CD4-positive, alpha-beta memory T cell (primary cell): ENCODE measurements around the gene AXIN1. TPM values are rescaled to one million over a fixed set of nuclear protein-coding genes. Genes with fewer than 3 reads are reported as not detected.
A peak's percentile ranks its signal among the peaks of the same experiment; 100 is the strongest.

Source experiments
- CTCF ChIA-PET: fragments of 350-600 bp; sonication (Branson Sonifier 250); formaldehyde crosslinking; loops from one replicate; lab custom pipeline; 2021; ENCODE audit warnings: inconsistent platforms; ENCODE audit not compliant: partially characterized antibody; lab: Charles Lee
- POLR2A ChIA-PET: fragments of 350-600 bp; sonication (Branson Sonifier 250); formaldehyde crosslinking; loops from one replicate; lab custom pipeline; 2021; ENCODE audit not compliant: partially characterized antibody; lab: Charles Lee
- DNase-seq, 5 donors: peaks; one replicate each; pipeline versions ENCODE4 v3.0.0 to v3.0.0-alpha.2; 2020 to 2022; ENCODE audit warnings: mixed read lengths in 1 of 5
- H3K27ac ChIP-seq: one replicate; pipeline ENCODE4 v1.7.0; 2013; ENCODE audit warnings: low read depth, low read length
- H3K27me3 ChIP-seq: 2 replicates; pipeline ENCODE4 v1.7.0; 2013; ENCODE audit warnings: mild to moderate bottlenecking, low read length, moderate library complexity; ENCODE audit not compliant: insufficient read depth
- H3K36me3 ChIP-seq: 2 replicates; pipeline ENCODE4 v1.7.0; 2013; ENCODE audit warnings: mild to moderate bottlenecking, low read length, moderate library complexity; ENCODE audit not compliant: insufficient read depth
- H3K4me1 ChIP-seq: 2 replicates; pipeline ENCODE4 v1.7.0; 2013; ENCODE audit warnings: mild to moderate bottlenecking, low read length, moderate library complexity; ENCODE audit not compliant: insufficient read depth
- H3K4me3 ChIP-seq, 2 donors: one replicate each; pipeline ENCODE4 v1.7.0; 2013; ENCODE audit warnings: low read length in 2 of 2, mild to moderate bottlenecking in 1 of 2
- H3K9me3 ChIP-seq, 2 donors: one replicate each; pipeline ENCODE4 v1.7.0; 2013; ENCODE audit warnings: low read length in 2 of 2, control low read depth in 1 of 2; ENCODE audit not compliant: control insufficient read depth in 1 of 2
- H3K27ac Mint-ChIP-seq, 7 donors: one replicate each; pipeline ENCODE4 v1.8.0; 2020 to 2021; ENCODE audit warnings: mixed read lengths in 7 of 7, mild to moderate bottlenecking in 6 of 7, inconsistent platforms in 3 of 7, moderate library complexity in 3 of 7
- H3K27me3 Mint-ChIP-seq, 2 donors: one replicate each; pipeline ENCODE4 v1.8.0; 2020 to 2021; ENCODE audit warnings: mixed read lengths in 2 of 2
- H3K36me3 Mint-ChIP-seq, 2 donors: one replicate each; pipeline ENCODE4 v1.8.0; 2020 to 2021; ENCODE audit warnings: mixed read lengths in 2 of 2, inconsistent platforms in 1 of 2, mild to moderate bottlenecking in 1 of 2
- H3K4me1 Mint-ChIP-seq, 4 donors: one replicate each; pipeline ENCODE4 v1.8.0; 2020 to 2021; ENCODE audit warnings: mixed read lengths in 4 of 4, mild to moderate bottlenecking in 1 of 4
- H3K4me3 Mint-ChIP-seq, 8 donors: one replicate each; pipeline ENCODE4 v1.8.0; 2020 to 2021; ENCODE audit warnings: mixed read lengths in 8 of 8, mild to moderate bottlenecking in 7 of 8, moderate library complexity in 6 of 8, inconsistent platforms in 3 of 8
- H3K9me3 Mint-ChIP-seq, 8 donors: one replicate each; pipeline ENCODE4 v1.8.0; 2020 to 2021; ENCODE audit warnings: mixed read lengths in 8 of 8, mild to moderate bottlenecking in 5 of 8, inconsistent platforms in 3 of 8, moderate library complexity in 1 of 8
- intact Hi-C: fragments of 100-400 bp; cut with micrococcal nuclease; formaldehyde crosslinking; loops from one replicate; pipeline ENCODE4 v1.15.1; 2023
- polyA plus RNA-seq, 2 donors: library from polyadenylated mRNA; unstranded; fragments of 300-500 nt; fragmentation: Illumina TruSeq; gene quantifications; one replicate each; pipeline ENCODE4 v1.2.3, GENCODE V29; 2021
- total RNA-seq, 2 experiments: library from RNA; stranded (reverse); gene quantifications; one replicate each; pipeline ENCODE4 v1.2.3, GENCODE V29; 2021

The AXIN1 gene
- total and polyA plus RNA-seq, 4 experiments from 2014 or later: 0.67 to 43.0 (median 23.2) TPM

- Histone ChIP-seq H3K9me3 (no peaks in the 10 kb centered on the region), H3K27me3 (no peaks in the 10 kb centered on the region), H3K27ac (no peak overlapping the region), H3K4me3 (no peak overlapping the region), H3K36me3 (peaks cover 41% of the 10 kb centered on the region), H3K4me1 (no peaks in the 10 kb centered on the region)
- H3K36me3 Mint-ChIP-seq: peaks cover 13 to 47% of the 10 kb centered on the region in 2 donors
- intact Hi-C loops: no loop called here
- no peak overlapping the region for H3K27ac Mint-ChIP-seq
- H3K4me3 Mint-ChIP-seq: peak overlapping the region in 1 of 8 donors; percentile 48
- ChIA-PET POLR2A (no interaction called here), CTCF (interaction anchor here (0.7 kb wide), 1 partner anchor 17 kb away, joined by 3 read pairs; no protein-coding TSS in a partner anchor)
- no peaks in the 10 kb centered on the region for H3K9me3 Mint-ChIP-seq
- H3K27me3 Mint-ChIP-seq: no peaks in the 10 kb centered on the region
- peaks cover 0 to 4% (median 2%) of the 10 kb centered on the region in 4 donors for H3K4me1 Mint-ChIP-seq
- DNase-seq: peak in 1 of 5 donors; percentile 3
Measured at GRCh38 chr16:303760-304505, 48.6 kb downstream of the AXIN1 start.

GRCh38 chr16:301950-302349 is 50.6 kb downstream of the AXIN1 start:
- Histone ChIP-seq H3K27ac (no peak overlapping the region), H3K4me1 (no peaks in the 10 kb centered on the region), H3K27me3 (no peaks in the 10 kb centered on the region), H3K9me3 (no peaks in the 10 kb centered on the region), H3K36me3 (peaks cover 30% of the 10 kb centered on the region), H3K4me3 (no peak overlapping the region)
- intact Hi-C loops: no loop called here
- Mint-ChIP-seq H3K27me3 (no peaks in the 10 kb centered on the region), H3K27ac (no peak overlapping the region), H3K4me1 (peaks cover 0 to 3% (median 1%) of the 10 kb centered on the region in 4 donors), H3K4me3 (no peak overlapping the region), H3K36me3 (peaks cover 13 to 42% of the 10 kb centered on the region in 2 donors), H3K9me3 (no peaks in the 10 kb centered on the region)
- ChIA-PET CTCF (no interaction called here), POLR2A (no interaction called here)
- no peak for DNase-seq

- H3K4me3 ChIP-seq: no peak overlapping the region
- peaks cover 0 to 3% (median 1%) of the 10 kb centered on the region in 4 donors for H3K4me1 Mint-ChIP-seq
Measured at GRCh38 chr16:301235-301634, 51.3 kb downstream of the AXIN1 start.

GRCh38 chr16:297832-298231 is 54.7 kb downstream of the AXIN1 start:
- POLR2A ChIA-PET: no interaction called here
- no peaks in the 10 kb centered on the region for H3K9me3 ChIP-seq
- intact Hi-C loops: no loop called here
- no peaks in the 10 kb centered on the region for H3K27me3 ChIP-seq
- no peaks in the 10 kb centered on the region for H3K4me1 Mint-ChIP-seq
- no peak overlapping the region for H3K27ac ChIP-seq
- CTCF ChIA-PET: no interaction called here
- no peaks in the 10 kb centered on the region for H3K9me3 Mint-ChIP-seq
- H3K36me3 Mint-ChIP-seq: peaks cover under 1 to 27% of the 10 kb centered on the region in 2 donors
- no peak overlapping the region for H3K4me3 Mint-ChIP-seq
- peak in 1 of 5 donors; percentile 5 for DNase-seq
- no peak overlapping the region for H3K4me3 ChIP-seq
- no peak overlapping the region for H3K27ac Mint-ChIP-seq
- peaks cover 24% of the 10 kb centered on the region for H3K36me3 ChIP-seq
- no peaks in the 10 kb centered on the region for H3K4me1 ChIP-seq
- H3K27me3 Mint-ChIP-seq: no peaks in the 10 kb centered on the region

More at GRCh38 chr16:301235-301634, 51.3 kb downstream of the AXIN1 start:
- Histone ChIP-seq H3K4me1 (no peaks in the 10 kb centered on the region), H3K27ac (no peak overlapping the region), H3K36me3 (peaks cover 28% of the 10 kb centered on the region), H3K9me3 (no peaks in the 10 kb centered on the region), H3K27me3 (no peaks in the 10 kb centered on the region)
- DNase-seq: no peak
- Mint-ChIP-seq H3K27me3 (no peaks in the 10 kb centered on the region), H3K4me3 (no peak overlapping the region), H3K36me3 (peaks cover 8 to 37% of the 10 kb centered on the region in 2 donors), H3K27ac (no peak overlapping the region), H3K9me3 (no peaks in the 10 kb centered on the region)
- ChIA-PET POLR2A (no interaction called here), CTCF (no interaction called here)
- intact Hi-C loops: no loop called here

GRCh38 chr16:296806-297510 is 55.6 kb downstream of the AXIN1 start:
- Histone ChIP-seq H3K36me3 (peaks cover 24% of the 10 kb centered on the region), H3K9me3 (no peaks in the 10 kb centered on the region), H3K4me1 (no peaks in the 10 kb centered on the region), H3K27ac (no peak overlapping the region), H3K4me3 (no peak overlapping the region), H3K27me3 (no peaks in the 10 kb centered on the region)
- H3K9me3 Mint-ChIP-seq: no peaks in the 10 kb centered on the region
- no peak overlapping the region for H3K4me3 Mint-ChIP-seq
- H3K4me1 Mint-ChIP-seq: no peaks in the 10 kb centered on the region
- ChIA-PET POLR2A (no interaction called here), CTCF (interaction anchor here (1.5 kb wide), 1 partner anchor 190 kb away, joined by 4 read pairs; no protein-coding TSS in a partner anchor)
- no peaks in the 10 kb centered on the region for H3K27me3 Mint-ChIP-seq
- intact Hi-C loops: no loop called here
- no peak for DNase-seq
- H3K36me3 Mint-ChIP-seq: peaks cover 5 to 28% of the 10 kb centered on the region in 2 donors
- no peak overlapping the region for H3K27ac Mint-ChIP-seq

GRCh38 chr16:296276-296675 is 56.2 kb downstream of the AXIN1 start:
- H3K36me3 ChIP-seq: peaks cover 29% of the 10 kb centered on the region
- H3K9me3 ChIP-seq: no peaks in the 10 kb centered on the region
- peaks cover 6 to 29% of the 10 kb centered on the region in 2 donors for H3K36me3 Mint-ChIP-seq
- H3K4me3 Mint-ChIP-seq: no peak overlapping the region
- no peak overlapping the region for H3K27ac ChIP-seq
- H3K4me1 ChIP-seq: no peaks in the 10 kb centered on the region
- no peak overlapping the region for H3K4me3 ChIP-seq
- CTCF ChIA-PET: interaction anchor here (1.5 kb wide), 1 partner anchor 190 kb away, joined by 4 read pairs; no protein-coding TSS in a partner anchor
- H3K27me3 Mint-ChIP-seq: no peaks in the 10 kb centered on the region
- POLR2A ChIA-PET: no interaction called here
- no peak overlapping the region for H3K27ac Mint-ChIP-seq
- intact Hi-C loops: no loop called here
- no peaks in the 10 kb centered on the region for H3K9me3 Mint-ChIP-seq
- H3K27me3 ChIP-seq: no peaks in the 10 kb centered on the region
- no peaks in the 10 kb centered on the region for H3K4me1 Mint-ChIP-seq
- DNase-seq: no peak

- Mint-ChIP-seq H3K36me3 (peaks cover 9 to 25% of the 10 kb centered on the region in 2 donors), H3K4me1 (no peaks in the 10 kb centered on the region), H3K4me3 (no peak overlapping the region), H3K27me3 (no peaks in the 10 kb centered on the region), H3K9me3 (no peaks in the 10 kb centered on the region), H3K27ac (no peak overlapping the region)
- no peaks in the 10 kb centered on the region for H3K27me3 ChIP-seq
- ChIA-PET CTCF (no interaction called here), POLR2A (no interaction called here)
- no peaks in the 10 kb centered on the region for H3K9me3 ChIP-seq
- intact Hi-C loops: no loop called here
- H3K4me3 ChIP-seq: no peak overlapping the region
- H3K36me3 ChIP-seq: peaks cover 36% of the 10 kb centered on the region
- no peaks in the 10 kb centered on the region for H3K4me1 ChIP-seq
- no peak overlapping the region for H3K27ac ChIP-seq
- no peak for DNase-seq
Measured at GRCh38 chr16:293043-293775, 59.3 kb downstream of the AXIN1 start.
